ENCODE data around the gene SYTL3. TPM values are rescaled to one million over a fixed set of nuclear protein-coding genes. Genes with fewer than 3 reads are reported as not detected.

The SYTL3 gene
- total RNA-seq, 3 donors from 2014 or later (not counting 1 experiment from before 2014, with no cell fraction given), result 84.1 to 143 (median 89.0) TPM

- Mint-ChIP-seq H3K27me3 (ENCODE audit: low read depth in 2 of 2) (no peaks in the 10 kb centered on the region), H3K36me3 (peaks cover 9% of the 10 kb centered on the region), H3K27ac (peak overlapping the region in 1 of 2 donors; percentile 27), H3K9me3 (no peaks in the 10 kb centered on the region), H3K4me3 (no peak overlapping the region), H3K4me1 (peaks cover 0 to 6% of the 10 kb centered on the region in 2 donors)
- H3K36me3 ChIP-seq (ENCODE audit: control insufficient read depth, insufficient read depth, low read length), result peaks cover 44% of the 10 kb centered on the region
- H3K9me3 ChIP-seq (ENCODE audit: control insufficient read depth, insufficient read depth, low read length), result no peaks in the 10 kb centered on the region
- WGBS (ENCODE audit: insufficient coverage), result 95% methylated on average over 11 of the region's 11 CpGs
- intact Hi-C loops (cut with micrococcal nuclease), result no loop called here
- no peak for TF ChIP-seq CTCF (IDR thresholded peaks at IDR 0.05)
- H3K27ac ChIP-seq (ENCODE audit: low read length), result no peak overlapping the region
- DNase-seq (no peak), ATAC-seq (no peak)
- no peak overlapping the region for H3K4me3 ChIP-seq (ENCODE audit: low read length)
- no peaks in the 10 kb centered on the region for H3K4me1 ChIP-seq (ENCODE audit: control insufficient read depth, insufficient read depth, low read length)
- H3K27me3 ChIP-seq (ENCODE audit: control insufficient read depth, insufficient read depth, low read length), result no peaks in the 10 kb centered on the region
These were observed 104.9 kb downstream of the SYTL3 start for GRCh38 chr6:158754738-158755137.

- Histone ChIP-seq H3K4me3 (ENCODE audit: low read length) (no peak overlapping the region), H3K27me3 (ENCODE audit: control insufficient read depth, insufficient read depth, low read length) (no peaks in the 10 kb centered on the region), H3K36me3 (ENCODE audit: control insufficient read depth, insufficient read depth, low read length) (peaks cover 45% of the 10 kb centered on the region), H3K4me1 (ENCODE audit: control insufficient read depth, insufficient read depth, low read length) (no peaks in the 10 kb centered on the region), H3K9me3 (ENCODE audit: control insufficient read depth, insufficient read depth, low read length) (no peaks in the 10 kb centered on the region), H3K27ac (ENCODE audit: low read length) (no peak overlapping the region)
- Mint-ChIP-seq H3K27ac (no peak overlapping the region), H3K9me3 (no peaks in the 10 kb centered on the region), H3K36me3 (no peaks in the 10 kb centered on the region), H3K4me1 (peaks cover 0 to 6% of the 10 kb centered on the region in 2 donors), H3K4me3 (no peak overlapping the region), H3K27me3 (ENCODE audit: low read depth in 2 of 2) (no peaks in the 10 kb centered on the region)
- no peak for TF ChIP-seq CTCF (IDR thresholded peaks at IDR 0.05)
- 92% methylated on average over 13 of the region's 13 CpGs for WGBS (ENCODE audit: insufficient coverage)
- no peak for DNase-seq
- ATAC-seq, result no peak
- intact Hi-C loops (cut with micrococcal nuclease), result no loop called here
These were observed 105.8 kb downstream of the SYTL3 start for GRCh38 chr6:158755636-158756035.

- Mint-ChIP-seq H3K4me3 (no peak overlapping the region), H3K9me3 (no peaks in the 10 kb centered on the region), H3K36me3 (no peaks in the 10 kb centered on the region), H3K27ac (no peak overlapping the region), H3K27me3 (ENCODE audit: low read depth in 2 of 2) (no peaks in the 10 kb centered on the region), H3K4me1 (peaks cover 0 to 6% of the 10 kb centered on the region in 2 donors)
- Histone ChIP-seq H3K27ac (ENCODE audit: low read length) (no peak overlapping the region), H3K4me3 (ENCODE audit: low read length) (no peak overlapping the region), H3K4me1 (ENCODE audit: control insufficient read depth, insufficient read depth, low read length) (no peaks in the 10 kb centered on the region), H3K36me3 (ENCODE audit: control insufficient read depth, insufficient read depth, low read length) (peaks cover 50% of the 10 kb centered on the region), H3K9me3 (ENCODE audit: control insufficient read depth, insufficient read depth, low read length) (no peaks in the 10 kb centered on the region), H3K27me3 (ENCODE audit: control insufficient read depth, insufficient read depth, low read length) (no peaks in the 10 kb centered on the region)
- no peak for DNase-seq
- TF ChIP-seq CTCF (IDR thresholded peaks at IDR 0.05), result no peak
- ATAC-seq, result no peak
- 97% methylated on average over 7 of the region's 9 CpGs for WGBS (ENCODE audit: insufficient coverage)
- intact Hi-C loops (cut with micrococcal nuclease), result no loop called here
These were observed 106.3 kb downstream of the SYTL3 start for GRCh38 chr6:158756126-158756525.
